C4-2B (cell line): ENCODE data around the gene GCH1.

ENCODE experiments used
- ZFX ChIP-seq: fragments of 450-650 bp; IDR thresholded peaks from 2 replicates; pipeline ENCODE4 v1.6.1; 2017
- TF ChIP-seq, protein P1 (sequence below): fragments of 450-650 bp; conservative IDR thresholded peaks from 2 replicates; pipeline ENCODE4 v1.5.1; 2017; ENCODE audit warnings: mild to moderate bottlenecking

DNA sequence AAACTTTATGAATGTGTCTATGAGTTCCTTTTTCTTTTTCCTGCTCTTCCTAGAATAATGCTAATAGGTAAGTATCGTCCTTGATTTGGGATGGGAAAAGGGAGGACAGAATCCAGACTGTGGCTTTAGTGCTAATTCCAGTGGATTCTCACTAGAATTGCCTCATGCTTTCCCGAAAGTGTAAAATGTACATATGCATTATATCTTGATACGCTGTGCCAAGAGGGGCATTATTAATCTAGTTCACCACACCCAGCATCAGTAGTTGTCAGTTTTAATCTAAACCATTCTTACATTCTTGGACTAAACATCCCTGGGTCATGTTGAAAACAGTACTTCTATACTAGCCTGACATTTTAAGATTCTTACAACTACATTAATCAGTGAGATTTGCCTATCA, 49.3 kb downstream of the GCH1 start:
- TF ChIP-seq, protein P1, sequence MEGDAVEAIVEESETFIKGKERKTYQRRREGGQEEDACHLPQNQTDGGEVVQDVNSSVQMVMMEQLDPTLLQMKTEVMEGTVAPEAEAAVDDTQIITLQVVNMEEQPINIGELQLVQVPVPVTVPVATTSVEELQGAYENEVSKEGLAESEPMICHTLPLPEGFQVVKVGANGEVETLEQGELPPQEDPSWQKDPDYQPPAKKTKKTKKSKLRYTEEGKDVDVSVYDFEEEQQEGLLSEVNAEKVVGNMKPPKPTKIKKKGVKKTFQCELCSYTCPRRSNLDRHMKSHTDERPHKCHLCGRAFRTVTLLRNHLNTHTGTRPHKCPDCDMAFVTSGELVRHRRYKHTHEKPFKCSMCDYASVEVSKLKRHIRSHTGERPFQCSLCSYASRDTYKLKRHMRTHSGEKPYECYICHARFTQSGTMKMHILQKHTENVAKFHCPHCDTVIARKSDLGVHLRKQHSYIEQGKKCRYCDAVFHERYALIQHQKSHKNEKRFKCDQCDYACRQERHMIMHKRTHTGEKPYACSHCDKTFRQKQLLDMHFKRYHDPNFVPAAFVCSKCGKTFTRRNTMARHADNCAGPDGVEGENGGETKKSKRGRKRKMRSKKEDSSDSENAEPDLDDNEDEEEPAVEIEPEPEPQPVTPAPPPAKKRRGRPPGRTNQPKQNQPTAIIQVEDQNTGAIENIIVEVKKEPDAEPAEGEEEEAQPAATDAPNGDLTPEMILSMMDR, result no peak
- TF ChIP-seq ZFX, result no peak
